Neural cell (in vitro differentiated cells): Measurements from ENCODE around the gene ARHGAP24.

Experiments used
- EZH2 ChIP-seq: fragments of 200-600, 300-800 bp; shearing (Covaris generic), sonication (generic); IDR thresholded peaks from 2 replicates; pipeline ENCODE4 v1.6.1; 2014; ENCODE audit warnings: antibody characterized with exemption, low read length, borderline replicate concordance, mild to moderate bottlenecking; ENCODE audit not compliant: insufficient read depth, poor library complexity, severe bottlenecking
- MXI1 ChIP-seq: fragments of 450-650 bp; conservative IDR thresholded peaks from 2 replicates; pipeline ENCODE4 v1.6.1; 2014; ENCODE audit warnings: antibody characterized with exemption, mild to moderate bottlenecking; ENCODE audit not compliant: poor library complexity, severe bottlenecking
- POLR2AphosphoS5 ChIP-seq: IDR thresholded peaks from 2 replicates; pipeline ENCODE4 v1.6.1; 2012
- REST ChIP-seq: IDR thresholded peaks from 2 replicates; pipeline ENCODE4 v1.6.1; 2012; ENCODE audit warnings: borderline replicate concordance
- SMC3 ChIP-seq: fragments of 450-650 bp; conservative IDR thresholded peaks from 2 replicates; pipeline ENCODE4 v1.6.1; 2014; ENCODE audit warnings: antibody characterized with exemption, mild to moderate bottlenecking, moderate library complexity; ENCODE audit not compliant: poor library complexity
- TF ChIP-seq, protein P1 (sequence below): fragments of 450-650 bp; IDR thresholded peaks from 2 replicates; pipeline ENCODE4 v1.5.1; 2014; ENCODE audit warnings: antibody characterized with exemption, mild to moderate bottlenecking, moderate library complexity; ENCODE audit not compliant: poor library complexity, severe bottlenecking

- TF ChIP-seq, protein P1, sequence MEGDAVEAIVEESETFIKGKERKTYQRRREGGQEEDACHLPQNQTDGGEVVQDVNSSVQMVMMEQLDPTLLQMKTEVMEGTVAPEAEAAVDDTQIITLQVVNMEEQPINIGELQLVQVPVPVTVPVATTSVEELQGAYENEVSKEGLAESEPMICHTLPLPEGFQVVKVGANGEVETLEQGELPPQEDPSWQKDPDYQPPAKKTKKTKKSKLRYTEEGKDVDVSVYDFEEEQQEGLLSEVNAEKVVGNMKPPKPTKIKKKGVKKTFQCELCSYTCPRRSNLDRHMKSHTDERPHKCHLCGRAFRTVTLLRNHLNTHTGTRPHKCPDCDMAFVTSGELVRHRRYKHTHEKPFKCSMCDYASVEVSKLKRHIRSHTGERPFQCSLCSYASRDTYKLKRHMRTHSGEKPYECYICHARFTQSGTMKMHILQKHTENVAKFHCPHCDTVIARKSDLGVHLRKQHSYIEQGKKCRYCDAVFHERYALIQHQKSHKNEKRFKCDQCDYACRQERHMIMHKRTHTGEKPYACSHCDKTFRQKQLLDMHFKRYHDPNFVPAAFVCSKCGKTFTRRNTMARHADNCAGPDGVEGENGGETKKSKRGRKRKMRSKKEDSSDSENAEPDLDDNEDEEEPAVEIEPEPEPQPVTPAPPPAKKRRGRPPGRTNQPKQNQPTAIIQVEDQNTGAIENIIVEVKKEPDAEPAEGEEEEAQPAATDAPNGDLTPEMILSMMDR, result no peak
- TF ChIP-seq MXI1 (no peak), POLR2AphosphoS5 (no peak), SMC3 (no peak), REST (no peak), EZH2 (no peak)
These were observed 520.4 kb downstream of the ARHGAP24 start for GRCh38 chr4:85995361-85995760.
